A673 (cell line): ENCODE measurements around the gene STX1A.

Experiments
- CTCF ChIP-seq: fragments of 300-800, 200-600 bp; sonication (generic); conservative IDR thresholded peaks from 2 replicates; pipeline ENCODE4 v1.5.1; 2017; ENCODE audit warnings: low read depth, mild to moderate bottlenecking, antibody characterized with exemption, low read length, moderate library complexity, mixed read lengths
- EZH2 ChIP-seq: fragments of 200-600 bp; sonication (generic); IDR thresholded peaks from 2 replicates; pipeline ENCODE4 v1.6.1; 2017; ENCODE audit warnings: borderline replicate concordance, low read depth, mild to moderate bottlenecking, mixed read lengths, antibody characterized with exemption, low read length; ENCODE audit not compliant: poor library complexity, severe bottlenecking

DNA sequence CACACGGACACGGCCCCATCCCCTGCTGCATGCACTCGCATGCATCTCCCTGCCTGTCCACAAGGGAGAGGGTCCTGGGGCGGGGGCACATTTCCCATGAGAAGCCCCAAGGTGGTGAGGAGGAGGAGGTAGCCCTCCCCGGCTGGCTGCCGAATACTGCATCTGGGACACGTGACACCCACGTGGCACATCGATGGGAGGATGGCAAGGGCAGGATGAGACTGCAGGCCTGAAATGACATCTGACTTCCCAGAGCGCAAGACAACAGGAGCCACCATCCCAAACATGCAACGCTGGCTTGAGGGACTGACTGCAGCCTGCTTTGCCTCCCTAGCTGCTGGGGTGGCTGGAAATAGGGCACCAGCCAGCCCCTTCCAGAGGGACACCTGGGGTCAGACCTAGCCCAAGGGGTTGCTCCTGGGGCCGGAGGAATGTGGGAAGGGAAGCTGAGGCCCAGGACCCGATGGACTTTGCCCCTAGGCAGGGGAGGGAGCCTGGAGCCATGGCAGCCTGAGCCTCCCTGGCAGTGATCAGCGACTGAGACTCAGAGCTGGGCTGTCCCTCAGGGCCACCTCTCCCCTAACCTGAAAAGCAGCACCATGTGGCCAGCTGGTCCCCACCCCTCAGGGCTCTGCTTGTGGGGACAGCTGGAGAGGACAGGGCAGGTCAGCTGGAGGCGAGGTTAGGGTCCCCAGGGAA, 19.9 kb downstream of the STX1A start:
- no peak for TF ChIP-seq CTCF
- no peak for TF ChIP-seq EZH2
